Peyer's patch (tissue), 4 donors: ENCODE results near the gene P2RY13. TPM values are rescaled to one million over a fixed set of nuclear protein-coding genes. Genes with fewer than 3 reads are reported as not detected.
A peak's percentile ranks its signal among the peaks of the same experiment; 100 is the strongest.

ENCODE experiments used
- DNase-seq, 3 donors: peaks; one replicate each; pipeline ENCODE4 v3.0.0-alpha.2; 2017 to 2019
- H3K27ac ChIP-seq, 4 donors: fragments of 200-600 bp; sonication (generic); one replicate each; pipeline ENCODE4 v1.5.1; 2016 to 2019
- H3K27me3 ChIP-seq, 2 donors: fragments of 200-600 bp; sonication (generic); one replicate each; pipeline ENCODE4 v1.5.1; 2019
- H3K36me3 ChIP-seq, 3 donors: fragments of 200-600 bp; sonication (generic); one replicate each; pipeline ENCODE4 v1.5.1; 2016 to 2019
- H3K4me1 ChIP-seq, 4 donors: fragments of 200-600 bp; sonication (generic); one replicate each; pipeline ENCODE4 v1.5.1; 2016 to 2019
- H3K4me3 ChIP-seq, 4 donors: fragments of 200-600 bp; sonication (generic); 1 replicate in 3 of 4; 2 replicates in 1 of 4; pipeline ENCODE4 v1.5.1; 2016 to 2019; ENCODE audit warnings: mild to moderate bottlenecking in 1 of 4
- H3K9me3 ChIP-seq, 4 donors: fragments of 200-600 bp; sonication (generic); one replicate each; pipeline ENCODE4 v1.5.1; 2016 to 2019; ENCODE audit warnings: mild to moderate bottlenecking in 1 of 4
- POLR2A ChIP-seq, 2 donors: fragments of 450-650 bp; IDR thresholded peaks; one replicate each; pipeline ENCODE4 v1.5.1; 2017; ENCODE audit warnings: antibody characterized with exemption in 2 of 2, mild to moderate bottlenecking in 2 of 2, moderate library complexity in 2 of 2
- total RNA-seq, 4 donors: library from RNA; depleted of rRNA; stranded (reverse); fragments of >200 nt; gene quantifications; one replicate each; pipeline ENCODE4 v1.1.0, GENCODE V29; 2016
- TF ChIP-seq, protein P1 (sequence below), 6 experiments: fragments of 450-650 bp in 4 of 6; fragments of 200-600 bp in 2 of 6; sonication (generic) in 1 of 6; IDR thresholded peaks; one replicate each; pipeline ENCODE4 v1.5.1; 2017 to 2019; ENCODE audit warnings: antibody characterized with exemption in 6 of 6, mild to moderate bottlenecking in 3 of 6, moderate library complexity in 1 of 6

The P2RY13 gene
- total RNA-seq, 4 donors from 2014 or later: 0.67 to 1.7 TPM; not detected in 2

DNA sequence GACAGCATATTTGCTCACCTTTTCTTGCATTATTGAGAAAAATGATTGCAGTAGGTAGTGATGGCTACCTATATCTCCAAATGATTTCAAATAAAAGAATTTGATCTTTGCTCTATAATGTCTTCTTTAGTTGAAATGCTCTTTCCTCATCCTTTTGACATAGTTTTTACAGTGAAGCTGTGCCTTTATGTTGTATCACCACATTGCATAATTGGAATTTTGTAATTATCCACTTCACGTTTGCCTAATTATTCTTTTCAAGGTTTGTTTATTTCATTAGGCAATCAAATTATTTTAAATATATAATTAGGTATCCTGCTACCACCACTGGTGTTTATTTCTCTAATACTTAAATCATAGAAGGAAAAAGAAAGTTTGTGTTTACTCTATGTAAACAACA, 21.3 kb upstream of the P2RY13 start:
- Histone ChIP-seq H3K27ac (no peak overlapping the region), H3K36me3 (no peaks in the 10 kb centered on the region), H3K4me1 (no peaks in the 10 kb centered on the region), H3K27me3 (no peaks in the 10 kb centered on the region), H3K9me3 (no peaks in the 10 kb centered on the region), H3K4me3 (no peak overlapping the region)
- DNase-seq: no peak
- TF ChIP-seq, protein P1, sequence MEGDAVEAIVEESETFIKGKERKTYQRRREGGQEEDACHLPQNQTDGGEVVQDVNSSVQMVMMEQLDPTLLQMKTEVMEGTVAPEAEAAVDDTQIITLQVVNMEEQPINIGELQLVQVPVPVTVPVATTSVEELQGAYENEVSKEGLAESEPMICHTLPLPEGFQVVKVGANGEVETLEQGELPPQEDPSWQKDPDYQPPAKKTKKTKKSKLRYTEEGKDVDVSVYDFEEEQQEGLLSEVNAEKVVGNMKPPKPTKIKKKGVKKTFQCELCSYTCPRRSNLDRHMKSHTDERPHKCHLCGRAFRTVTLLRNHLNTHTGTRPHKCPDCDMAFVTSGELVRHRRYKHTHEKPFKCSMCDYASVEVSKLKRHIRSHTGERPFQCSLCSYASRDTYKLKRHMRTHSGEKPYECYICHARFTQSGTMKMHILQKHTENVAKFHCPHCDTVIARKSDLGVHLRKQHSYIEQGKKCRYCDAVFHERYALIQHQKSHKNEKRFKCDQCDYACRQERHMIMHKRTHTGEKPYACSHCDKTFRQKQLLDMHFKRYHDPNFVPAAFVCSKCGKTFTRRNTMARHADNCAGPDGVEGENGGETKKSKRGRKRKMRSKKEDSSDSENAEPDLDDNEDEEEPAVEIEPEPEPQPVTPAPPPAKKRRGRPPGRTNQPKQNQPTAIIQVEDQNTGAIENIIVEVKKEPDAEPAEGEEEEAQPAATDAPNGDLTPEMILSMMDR (IDR thresholded peaks at IDR 0.05): no peak
- no peak for TF ChIP-seq POLR2A (IDR thresholded peaks at IDR 0.05)

DNA sequence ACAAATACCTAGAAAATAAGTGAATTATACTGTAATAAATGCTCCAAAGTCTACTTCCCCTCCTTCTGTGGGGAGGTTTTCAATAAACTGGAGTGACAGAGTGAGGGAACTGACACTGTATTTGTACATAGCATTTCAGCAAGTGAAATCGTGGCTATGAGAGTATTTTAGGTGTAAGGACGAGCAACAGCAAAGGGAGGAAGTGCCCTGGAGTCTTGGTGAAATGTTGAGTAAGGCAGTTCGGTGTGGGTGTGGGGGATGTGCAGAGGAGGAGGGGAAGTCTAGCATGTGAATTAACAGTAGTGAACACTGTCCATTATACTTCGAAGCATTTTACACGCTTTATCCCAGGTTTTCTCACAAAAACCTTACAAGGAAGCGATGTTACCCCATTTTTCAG, 18.1 kb upstream of the P2RY13 start:
- H3K27me3 ChIP-seq: no peaks in the 10 kb centered on the region
- peak in 1 of 3 donors; percentile 45 for DNase-seq
- H3K9me3 ChIP-seq: no peaks in the 10 kb centered on the region
- no peaks in the 10 kb centered on the region for H3K36me3 ChIP-seq
- TF ChIP-seq, protein P1 (IDR thresholded peaks at IDR 0.05): no peak
- TF ChIP-seq POLR2A (IDR thresholded peaks at IDR 0.05): no peak
- no peak overlapping the region for H3K27ac ChIP-seq
- H3K4me3 ChIP-seq: no peak overlapping the region
- no peaks in the 10 kb centered on the region for H3K4me1 ChIP-seq

DNA sequence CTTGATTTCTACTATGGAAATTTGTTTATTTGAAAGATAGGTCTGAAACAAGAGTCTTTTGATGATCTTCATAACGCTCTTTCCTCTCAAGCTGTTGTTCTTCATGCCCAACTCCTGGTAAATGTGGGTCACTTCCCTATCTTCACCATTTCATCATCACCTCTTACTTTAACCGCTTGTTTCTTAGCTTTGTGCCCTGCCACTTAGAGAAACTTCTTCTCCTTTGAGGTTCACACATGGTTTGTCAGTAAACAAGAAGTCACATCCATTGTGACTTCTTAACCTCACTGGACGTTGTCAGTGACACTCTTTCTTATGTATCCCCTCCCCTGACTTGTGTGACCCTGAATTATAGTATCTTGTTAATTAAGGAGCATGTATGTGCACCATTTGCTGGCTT, 16.9 kb upstream of the P2RY13 start:
- H3K27ac ChIP-seq: peak overlapping the region in 1 of 4 donors; percentile 45
- no peak for DNase-seq

DNA sequence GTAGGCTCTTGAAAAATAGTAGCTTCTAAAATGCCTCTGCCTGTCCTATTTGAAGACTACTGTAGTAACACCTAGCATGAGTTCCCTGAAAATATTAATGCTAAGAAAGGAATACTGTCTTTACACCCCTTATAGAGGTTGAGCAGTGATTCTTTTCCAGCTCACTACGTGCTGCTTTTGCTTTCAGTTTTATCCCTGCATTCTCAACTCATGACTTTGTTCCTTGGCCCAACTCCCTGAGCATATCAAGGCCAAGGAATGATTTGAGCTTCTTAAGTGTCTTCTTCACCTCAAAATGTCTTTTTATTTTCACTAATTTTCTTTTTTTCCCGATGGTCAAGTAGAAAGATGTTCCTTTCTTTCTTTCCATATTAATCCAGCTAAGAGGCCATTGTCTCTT, 16.5 kb upstream of the P2RY13 start:
- no peaks in the 10 kb centered on the region for H3K36me3 ChIP-seq
- H3K27ac ChIP-seq: peak overlapping the region in 1 of 4 donors; percentile 45
- TF ChIP-seq POLR2A (IDR thresholded peaks at IDR 0.05): no peak
- TF ChIP-seq, protein P1 (IDR thresholded peaks at IDR 0.05): no peak
- H3K9me3 ChIP-seq: no peaks in the 10 kb centered on the region
- H3K4me1 ChIP-seq: no peaks in the 10 kb centered on the region
- H3K27me3 ChIP-seq: no peaks in the 10 kb centered on the region
- peak overlapping the region in 1 of 4 donors; percentile 16 for H3K4me3 ChIP-seq
- DNase-seq: no peak

More for the DNA sequence above, 16.9 kb upstream of the P2RY13 start:
- Histone ChIP-seq H3K4me1 (no peaks in the 10 kb centered on the region), H3K36me3 (no peaks in the 10 kb centered on the region), H3K9me3 (no peaks in the 10 kb centered on the region), H3K4me3 (no peak overlapping the region), H3K27me3 (no peaks in the 10 kb centered on the region)
- TF ChIP-seq, protein P1 (IDR thresholded peaks at IDR 0.05): no peak
- no peak for TF ChIP-seq POLR2A (IDR thresholded peaks at IDR 0.05)

DNA sequence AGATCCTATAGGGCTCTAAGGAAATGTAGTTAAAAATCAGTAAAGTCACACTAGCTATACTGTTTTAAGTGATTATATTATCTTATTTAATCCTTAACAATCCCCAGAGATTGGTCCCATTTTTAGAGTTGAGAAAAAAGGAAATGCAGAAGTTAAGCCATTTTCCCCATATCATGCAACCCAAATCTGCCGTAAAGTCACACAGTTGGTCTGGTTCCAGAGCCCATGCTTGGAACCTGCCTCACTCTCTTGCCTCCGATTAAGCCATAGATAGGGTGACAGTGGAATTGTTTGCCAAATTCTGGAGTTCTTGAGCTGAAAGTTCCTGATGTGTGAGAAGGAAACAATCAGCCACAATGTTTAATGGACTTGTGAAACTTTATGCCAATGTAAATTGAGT, 2.3 kb upstream of the P2RY13 start:
- Histone ChIP-seq H3K27ac (no peak overlapping the region), H3K4me3 (no peak overlapping the region), H3K27me3 (no peaks in the 10 kb centered on the region), H3K9me3 (no peaks in the 10 kb centered on the region), H3K4me1 (no peaks in the 10 kb centered on the region), H3K36me3 (no peaks in the 10 kb centered on the region)
- DNase-seq: no peak
- TF ChIP-seq, protein P1 (IDR thresholded peaks at IDR 0.05): no peak
- TF ChIP-seq POLR2A (IDR thresholded peaks at IDR 0.05): no peak

DNA sequence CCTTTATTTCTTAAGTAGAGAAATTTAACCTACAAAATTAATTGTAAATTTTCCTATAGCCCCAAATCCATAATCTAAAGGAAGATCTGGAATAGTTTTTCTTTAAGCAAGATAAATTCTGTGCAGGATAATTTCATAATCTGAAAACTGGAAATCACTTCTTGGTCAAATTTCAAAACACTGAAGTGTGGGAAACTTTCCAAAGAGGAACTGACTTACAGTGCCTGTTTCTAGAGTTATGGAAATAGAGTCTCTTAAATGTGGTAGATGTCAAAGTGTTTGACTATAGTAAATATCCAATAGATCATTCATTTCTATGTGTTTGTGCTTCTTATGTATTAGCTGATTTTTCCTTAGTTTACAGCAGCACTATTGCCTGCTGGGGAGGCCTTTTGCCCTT, 1.6 kb upstream of the P2RY13 start:
- no peak overlapping the region for H3K4me3 ChIP-seq
- H3K36me3 ChIP-seq: no peaks in the 10 kb centered on the region
- no peaks in the 10 kb centered on the region for H3K9me3 ChIP-seq
- TF ChIP-seq, protein P1 (IDR thresholded peaks at IDR 0.05): no peak
- TF ChIP-seq POLR2A (IDR thresholded peaks at IDR 0.05): no peak
- no peak overlapping the region for H3K27ac ChIP-seq
- H3K27me3 ChIP-seq: no peaks in the 10 kb centered on the region
- DNase-seq: no peak
- H3K4me1 ChIP-seq: no peaks in the 10 kb centered on the region
